Stomach (tissue), 9 donors: ENCODE results near the gene DYRK1A. TPM values are rescaled to one million over a fixed set of nuclear protein-coding genes. Genes with fewer than 3 reads are reported as not detected.

Experiments
- DNase-seq, 2 donors: peaks; one replicate each; pipeline versions ENCODE4 v3.0.0 to v3.0.0-alpha.2; 2013 to 2019
- H3K27ac ChIP-seq, 5 donors: fragments of 200-600 bp in 4 of 5; sonication (generic) in 4 of 5; one replicate each; pipeline ENCODE4 v1.5.1; 2013 to 2019; ENCODE audit warnings: mild to moderate bottlenecking in 1 of 5, moderate library complexity in 1 of 5
- H3K27me3 ChIP-seq, 3 donors: fragments of 200-600 bp; sonication (generic); one replicate each; pipeline ENCODE4 v1.5.1; 2017 to 2019; ENCODE audit warnings: mixed run types in 1 of 3
- H3K36me3 ChIP-seq, 4 donors: fragments of 200-600 bp; sonication (generic); 1 replicate in 3 of 4; 2 replicates in 1 of 4; pipeline ENCODE4 v1.5.1; 2016 to 2019
- H3K4me1 ChIP-seq, 4 donors: fragments of 200-600 bp; sonication (generic); one replicate each; pipeline ENCODE4 v1.5.1; 2016 to 2019
- H3K4me3 ChIP-seq, 4 donors: fragments of 200-600 bp; sonication (generic) in 3 of 4; one replicate each; pipeline ENCODE4 v1.5.1; 2016 to 2019; ENCODE audit warnings: mild to moderate bottlenecking in 1 of 4
- H3K9me3 ChIP-seq, 4 donors: fragments of 200-600 bp; sonication (generic); one replicate each; pipeline ENCODE4 v1.5.1; 2016 to 2019
- CTCF ChIP-seq, 7 experiments: fragments of 450-650 bp in 4 of 7; fragments of 200-600 bp in 3 of 7; sonication (generic) in 3 of 7; IDR thresholded peaks; one replicate each; pipeline ENCODE4 v1.5.1; 2016 to 2019; ENCODE audit warnings: antibody characterized with exemption in 7 of 7, control low read depth in 2 of 7, mild to moderate bottlenecking in 1 of 7
- EP300 ChIP-seq: sonication (generic); formaldehyde crosslinking; IDR thresholded peaks from one replicate; pipeline ENCODE4 v1.6.1; 2017; ENCODE audit warnings: antibody characterized with exemption
- POLR2A ChIP-seq, 4 donors: fragments of 450-650 bp; IDR thresholded peaks; one replicate each; pipeline ENCODE4 v1.6.1; 2016; ENCODE audit warnings: antibody characterized with exemption in 4 of 4, control low read depth in 2 of 4, mild to moderate bottlenecking in 1 of 4, moderate library complexity in 1 of 4
- POLR2AphosphoS5 ChIP-seq, 3 donors: sonication (generic); formaldehyde crosslinking; IDR thresholded peaks; one replicate each; pipeline ENCODE4 v1.6.1; 2016; ENCODE audit warnings: antibody characterized with exemption in 3 of 3
- WGBS, 5 donors: extraction: QIAGEN DNeasy Blood & Tissue Kit in 3 of 5; methylation state at CpG; one replicate each; pipeline versions ENCODE4 v1.1.5 to v1.1.7; 2013 to 2018; 5-methylcytosine and 5-hydroxymethylcytosine counted together
- intact Hi-C: fragments of 100-400 bp; cut with DNase I; formaldehyde crosslinking; loops from one replicate; pipeline ENCODE4 v1.15.1; 2023; ENCODE audit warnings: low total_unique reads
- polyA plus RNA-seq, 3 donors: library from polyadenylated mRNA; stranded (reverse); fragments of 200-250 nt; gene quantifications; one replicate each; pipeline ENCODE4 v1.2.3, GENCODE V29; 2013
- total RNA-seq, 5 donors: library from RNA; depleted of rRNA; stranded (reverse); fragments of >200 nt; gene quantifications; one replicate each; pipeline versions ENCODE4 v1.1.0 to v1.2.3, GENCODE V29; 2014 to 2016
- donor health status: healthy with polysubstance abuse.
- donor health status: Bipolar disorder and iron deficiency.
- donor health status: healthy.

The DYRK1A gene
- total and polyA plus RNA-seq, 8 donors = 10.1 to 124 (median 67.0) TPM

GRCh38 chr21:37432710-37433455 is 66.3 kb downstream of the DYRK1A start:
- intact Hi-C loops = no loop called here
- 90 to 94% (median 91%) methylated on average over 5 of the region's 5 CpGs for WGBS, 5 donors
- Histone ChIP-seq H3K27ac (no peak overlapping the region), H3K9me3 (no peaks in the 10 kb centered on the region), H3K4me1 (peaks cover 23 to 76% (median 54%) of the 10 kb centered on the region in 4 donors), H3K27me3 (no peaks in the 10 kb centered on the region), H3K4me3 (no peak overlapping the region), H3K36me3 (peaks cover 0 to 22% (median 4%) of the 10 kb centered on the region in 4 donors)
- DNase-seq = no peak
- TF ChIP-seq POLR2AphosphoS5 (IDR thresholded peaks at IDR 0.05) (no peak), POLR2A (IDR thresholded peaks at IDR 0.05) (no peak), CTCF (IDR thresholded peaks at IDR 0.05) (no peak), EP300 (no peak)

GRCh38 chr21:37433456-37433840 is 66.9 kb downstream of the DYRK1A start:
- Histone ChIP-seq H3K9me3 (no peaks in the 10 kb centered on the region), H3K4me1 (peaks cover 21 to 76% (median 52%) of the 10 kb centered on the region in 4 donors), H3K27ac (no peak overlapping the region), H3K27me3 (no peaks in the 10 kb centered on the region), H3K4me3 (no peak overlapping the region), H3K36me3 (peaks cover 0 to 22% (median 4%) of the 10 kb centered on the region in 4 donors)
- TF ChIP-seq CTCF (IDR thresholded peaks at IDR 0.05) = no peak
- TF ChIP-seq EP300 = no peak
- TF ChIP-seq POLR2AphosphoS5 (IDR thresholded peaks at IDR 0.05) = no peak
- TF ChIP-seq POLR2A (IDR thresholded peaks at IDR 0.05) = no peak
- 89 to 92% (median 90%) methylated on average over 5 of the region's 5 CpGs for whole genome bisulfite sequencing, 5 donors
- intact Hi-C loops = no loop called here
- no peak for DNase-seq

GRCh38 chr21:37435120-37435519 is 68.5 kb downstream of the DYRK1A start:
- Histone ChIP-seq H3K4me3 (no peak overlapping the region), H3K27me3 (no peaks in the 10 kb centered on the region), H3K9me3 (no peaks in the 10 kb centered on the region), H3K27ac (no peak overlapping the region), H3K36me3 (peaks cover 0 to 7% (median 2%) of the 10 kb centered on the region in 4 donors), H3K4me1 (peaks cover 21 to 84% (median 55%) of the 10 kb centered on the region in 4 donors)
- peak in 1 of 2 donors; percentile 94 for DNase-seq
- TF ChIP-seq EP300 = no peak
- no peak for TF ChIP-seq CTCF (IDR thresholded peaks at IDR 0.05)
- TF ChIP-seq POLR2AphosphoS5 (IDR thresholded peaks at IDR 0.05) = peak in 1 of 3 donors; percentile 29
- no peak for TF ChIP-seq POLR2A (IDR thresholded peaks at IDR 0.05)
- WGBS, 5 donors = 30 to 55% (median 38%) methylated on average over 6 of the region's 6 CpGs
- intact Hi-C loops = no loop called here

GRCh38 chr21:37435711-37436110 is 69.1 kb downstream of the DYRK1A start:
- intact Hi-C loops = no loop called here
- Histone ChIP-seq H3K4me3 (no peak overlapping the region), H3K27me3 (no peaks in the 10 kb centered on the region), H3K27ac (no peak overlapping the region), H3K9me3 (no peaks in the 10 kb centered on the region), H3K36me3 (peaks cover 0 to 1% (median 0%) of the 10 kb centered on the region in 4 donors), H3K4me1 (peaks cover 17 to 79% (median 52%) of the 10 kb centered on the region in 4 donors)
- TF ChIP-seq POLR2A (IDR thresholded peaks at IDR 0.05) = no peak
- TF ChIP-seq EP300 = no peak
- no peak for TF ChIP-seq POLR2AphosphoS5 (IDR thresholded peaks at IDR 0.05)
- TF ChIP-seq CTCF (IDR thresholded peaks at IDR 0.05) = no peak
- DNase-seq = no peak
- WGBS, 5 donors = 32 to 43% (median 38%) methylated on average over 3 of the region's 3 CpGs
